GM12878 (cell line): ENCODE results near the gene SSC4D. TPM values are rescaled to one million over a fixed set of nuclear protein-coding genes. Genes with fewer than 3 reads are reported as not detected.
"Not testable (repeated sequence)": the region's sequence is repeated elsewhere in the genome, so short reads cannot be mapped to it uniquely, and the experiment has no call there.

Source experiments
- ATAC-seq: fragments of 200-7000 bp; cut with Tn5 transposase; 3 replicates; pipeline ENCODE4 v1.9.1; 2020; ENCODE audit warnings: mild to moderate bottlenecking, moderate library complexity
- BruUV-seq: library from RNA; stranded (reverse); fragments of 400-500 nt; replicated peaks from 2 replicates; lab custom pipeline; 2021; lab: Mats Ljungman, UMichigan
- CTCF ChIA-PET: fragments of 300-600 bp; sonication (Branson Sonifier 250); formaldehyde crosslinking; extraction: SDS; loops from one replicate; lab custom pipeline; 2021; ENCODE audit warnings: inconsistent platforms; lab: Yijun Ruan, JAX
- POLR2A ChIA-PET: fragments of 350-600 bp; formaldehyde crosslinking; extraction: SDS; loops from one replicate; lab custom pipeline; 2021; ENCODE audit warnings: inconsistent platforms; lab: Charles Lee
- RAD21 ChIA-PET: fragments of 300-600 bp; sonication (Branson Sonifier 250); formaldehyde crosslinking; loops from one replicate; lab custom pipeline; 2023; ENCODE audit warnings: antibody characterized with exemption; ENCODE audit not compliant: unreplicated experiment; lab: Charles Lee
- SMC1A ChIA-PET: fragments of 300-600 bp; sonication (Branson Sonifier 250); formaldehyde crosslinking; loops from one replicate; lab custom pipeline; 2023; ENCODE audit not compliant: unreplicated experiment, uncharacterized antibody; lab: Charles Lee
- DNase-seq: peaks from one replicate; pipeline ENCODE4 v3.0.0-alpha.2; 2011; ENCODE audit warnings: low read depth, low spot score
- FAIRE-seq: peaks from 3 replicates; lab custom pipeline; 2011; peaks lifted over from hg19 to GRCh38; lab: Jason Lieb, UNC
- H2AFZ ChIP-seq: 2 replicates; pipeline ENCODE4 v1.6.0; 2011; ENCODE audit warnings: low read depth, low read length, control low read depth; ENCODE audit not compliant: control insufficient read depth
- H3K27ac ChIP-seq: 2 replicates; pipeline ENCODE4 v1.5.1; 2011; ENCODE audit warnings: control low read depth; ENCODE audit not compliant: control insufficient read depth, insufficient read depth
- H3K27me3 ChIP-seq, 2 experiments: replicated peaks in 1 of 2; 2 replicates each; pipeline versions ENCODE4 v1.6.0 to v1.6.1; 2011; ENCODE audit warnings: low read length in 1 of 2; ENCODE audit not compliant: control insufficient read depth in 2 of 2, insufficient read depth in 2 of 2
- H3K36me3 ChIP-seq, 2 experiments: 2 replicates each; pipeline ENCODE4 v1.5.1; 2011; ENCODE audit warnings: low read length in 1 of 2; ENCODE audit not compliant: control insufficient read depth in 2 of 2, insufficient read depth in 2 of 2
- H3K4me1 ChIP-seq: 2 replicates; pipeline ENCODE4 v1.6.1; 2011; ENCODE audit warnings: mild to moderate bottlenecking, low read length, moderate library complexity, mixed read lengths; ENCODE audit not compliant: control insufficient read depth, insufficient read depth
- H3K4me2 ChIP-seq: 2 replicates; pipeline ENCODE4 v1.6.0; 2011; ENCODE audit warnings: control low read depth; ENCODE audit not compliant: control insufficient read depth, insufficient read depth
- H3K4me3 ChIP-seq: fragments of 200-600 bp; sonication (generic); 2 replicates; pipeline ENCODE4 v1.5.1; 2016
- H3K79me2 ChIP-seq: 2 replicates; pipeline ENCODE4 v1.6.0; 2011; ENCODE audit warnings: low read length; ENCODE audit not compliant: control insufficient read depth, insufficient read depth
- H3K9ac ChIP-seq: 2 replicates; pipeline ENCODE4 v1.8.0; 2011; ENCODE audit warnings: low read length, control low read depth, mixed read lengths; ENCODE audit not compliant: control insufficient read depth, insufficient read depth
- H3K9me3 ChIP-seq: replicated peaks from 3 replicates; pipeline ENCODE4 v1.5.1; 2011; ENCODE audit warnings: mild to moderate bottlenecking, low read length; ENCODE audit not compliant: control insufficient read depth, insufficient read depth
- H4K20me1 ChIP-seq: 2 replicates; pipeline ENCODE4 v1.6.0; 2011; ENCODE audit not compliant: control insufficient read depth, insufficient read depth
- CHD1 ChIP-seq: IDR thresholded peaks from 2 replicates; pipeline ENCODE4 v1.6.1; 2012; ENCODE audit warnings: low read depth, low read length, improper control_type of control experiment
- CREM ChIP-seq: IDR thresholded peaks from 2 replicates; pipeline ENCODE4 v1.6.1; 2014; ENCODE audit warnings: antibody characterized with exemption, low read depth
- IKZF1 ChIP-seq: fragments of 450-650 bp; conservative IDR thresholded peaks from 2 replicates; pipeline ENCODE4 v1.6.1; 2017; ENCODE audit warnings: antibody characterized with exemption, mild to moderate bottlenecking
- SMAD5 ChIP-seq: IDR thresholded peaks from 2 replicates; pipeline ENCODE4 v1.6.1; 2016; ENCODE audit warnings: antibody characterized with exemption, low read depth
- SMC3 ChIP-seq: IDR thresholded peaks from 2 replicates; pipeline ENCODE4 v1.6.1; 2011; ENCODE audit warnings: low read length, improper control_type of control experiment, borderline replicate concordance
- SPI1 ChIP-seq: IDR thresholded peaks from 2 replicates; pipeline ENCODE4 v1.6.1; 2011; ENCODE audit warnings: low read depth, mild to moderate bottlenecking, low read length, moderate library complexity, borderline replicate concordance; ENCODE audit not compliant: insufficient read depth
- WGBS: methylation state at CpG from one replicate; pipeline ENCODE4 v1.1.6; 2016; ENCODE audit warnings: low lambda C conversion rate; ENCODE audit not compliant: insufficient replicate concordance, insufficient coverage; ENCODE audit errors: missing lambda C conversion rate; 5-methylcytosine and 5-hydroxymethylcytosine counted together
- in situ Hi-C: fragments of 300-500 bp; cut with MboI; formaldehyde crosslinking; loops from 9 replicates; pipeline ENCODE4 v1.14.3; 2018; ENCODE audit warnings: mixed read lengths
- intact Hi-C: fragments of 100-400 bp; cut with micrococcal nuclease; formaldehyde crosslinking; loops from one replicate; pipeline ENCODE4 v1.14.2; 2022; ENCODE audit not compliant: unreplicated experiment
- polyA plus RNA-seq, 11 experiments: library from polyadenylated mRNA; depleted of rRNA in 4 of 11; unstranded in 6 of 11; stranded (reverse) in 5 of 11; fragments of >200 nt; fragmentation: Nextera tagmentation in 4 of 11; fragmentation: Illumina TruSeq in 1 of 11; extraction: Ambion mirVana in 4 of 11; extraction: Trizol in 1 of 11; gene quantifications; 1 replicate in 1 of 11; 2 replicates in 10 of 11; pipeline versions ENCODE4 v1.2.1 to v1.2.3, GENCODE V29; 2011 to 2016; ENCODE audit warnings: inconsistent platforms in 2 of 11, missing spikeins in 2 of 11, low read depth in 1 of 11
- total RNA-seq, 4 experiments: library from RNA; depleted of rRNA in 3 of 4; stranded (reverse); fragments of >200 nt in 3 of 4; fragmentation: Illumina TruSeq in 1 of 4; extraction: Trizol in 1 of 4; gene quantifications; 2 replicates each; pipeline versions ENCODE4 v1.2.1 to v1.2.3, GENCODE V29; 2013 to 2021
- TF ChIP-seq, protein P1 (sequence below): IDR thresholded peaks from 2 replicates; pipeline ENCODE4 v1.6.1; 2011; ENCODE audit warnings: low read depth, low read length, improper control_type of control experiment, borderline replicate concordance
- TF ChIP-seq, protein P2 (sequence below): fragments of 450-650 bp; IDR thresholded peaks from 2 replicates; pipeline ENCODE4 v1.6.1; 2016; ENCODE audit warnings: mild to moderate bottlenecking

SSC4D gene
- total and polyA plus RNA-seq, 10 of the 15 experiments (the other 5 are each of a cell fraction or from before 2014, with no cell fraction given), result 0.08 to 0.79 (median 0.25) TPM; not detected in 1

DNA sequence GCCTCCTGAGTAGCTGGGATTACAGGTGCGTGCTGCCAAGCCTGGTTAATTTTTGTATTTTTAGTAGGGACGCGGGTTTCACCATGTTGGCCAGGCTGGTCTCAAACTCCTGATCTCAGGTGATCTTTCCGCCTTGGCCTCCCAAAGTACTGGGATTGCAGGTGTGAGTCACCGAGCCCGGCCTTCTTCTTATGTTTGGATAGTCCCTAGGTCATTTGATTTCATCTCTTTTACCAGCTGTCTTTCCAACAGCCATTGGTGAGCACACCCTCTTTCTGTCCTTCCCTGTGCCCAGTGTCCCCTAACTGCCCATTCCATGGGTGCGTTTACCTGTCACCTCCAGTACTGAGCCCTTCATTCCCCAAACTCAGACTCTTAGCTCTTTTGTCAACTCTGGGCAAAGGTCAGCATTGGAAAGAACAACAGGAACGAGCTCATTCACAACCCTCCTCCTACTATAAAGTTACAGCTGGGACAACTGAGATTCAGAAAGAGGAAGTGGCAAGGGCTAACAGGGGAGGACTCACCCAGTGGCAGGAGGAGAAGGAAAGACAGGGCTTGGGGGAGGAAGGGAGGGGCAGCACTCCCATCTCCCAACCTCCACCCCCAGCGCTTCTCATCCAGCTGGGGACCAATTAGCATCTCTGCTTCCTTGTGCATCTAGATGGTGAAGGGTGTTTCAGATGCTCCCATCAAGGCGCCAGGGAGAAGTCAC is 5.6 kb downstream of the SSC4D start (continued):
- TF ChIP-seq SMAD5 (no peak), CHD1 (no peak), SMC3 (no peak), CREM (no peak)
- TF ChIP-seq, protein P1, sequence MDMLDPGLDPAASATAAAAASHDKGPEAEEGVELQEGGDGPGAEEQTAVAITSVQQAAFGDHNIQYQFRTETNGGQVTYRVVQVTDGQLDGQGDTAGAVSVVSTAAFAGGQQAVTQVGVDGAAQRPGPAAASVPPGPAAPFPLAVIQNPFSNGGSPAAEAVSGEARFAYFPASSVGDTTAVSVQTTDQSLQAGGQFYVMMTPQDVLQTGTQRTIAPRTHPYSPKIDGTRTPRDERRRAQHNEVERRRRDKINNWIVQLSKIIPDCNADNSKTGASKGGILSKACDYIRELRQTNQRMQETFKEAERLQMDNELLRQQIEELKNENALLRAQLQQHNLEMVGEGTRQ, result no peak

- intact Hi-C loops, CTCF ChIA-PET, H3K27me3 ChIP-seq, H4K20me1 ChIP-seq, BruUV-seq, RAD21 ChIA-PET, H3K9ac ChIP-seq, H2AFZ ChIP-seq, H3K36me3 ChIP-seq, FAIRE-seq, H3K4me3 ChIP-seq, H3K4me2 ChIP-seq, in situ Hi-C loops, H3K4me1 ChIP-seq, SMC1A ChIA-PET, DNase-seq, H3K27ac ChIP-seq, H3K79me2 ChIP-seq, H3K9me3 ChIP-seq: not testable (repeated sequence)
- POLR2A ChIA-PET, result interaction anchor here (0.6 kb wide), 1 partner anchor 15 kb away, joined by 5 read pairs; no protein-coding TSS in a partner anchor
- peak; percentile 33 for TF ChIP-seq IKZF1
- peak; percentile 31; the same call in 1 of the 2 replicates for TF ChIP-seq SPI1
- TF ChIP-seq, protein P2, sequence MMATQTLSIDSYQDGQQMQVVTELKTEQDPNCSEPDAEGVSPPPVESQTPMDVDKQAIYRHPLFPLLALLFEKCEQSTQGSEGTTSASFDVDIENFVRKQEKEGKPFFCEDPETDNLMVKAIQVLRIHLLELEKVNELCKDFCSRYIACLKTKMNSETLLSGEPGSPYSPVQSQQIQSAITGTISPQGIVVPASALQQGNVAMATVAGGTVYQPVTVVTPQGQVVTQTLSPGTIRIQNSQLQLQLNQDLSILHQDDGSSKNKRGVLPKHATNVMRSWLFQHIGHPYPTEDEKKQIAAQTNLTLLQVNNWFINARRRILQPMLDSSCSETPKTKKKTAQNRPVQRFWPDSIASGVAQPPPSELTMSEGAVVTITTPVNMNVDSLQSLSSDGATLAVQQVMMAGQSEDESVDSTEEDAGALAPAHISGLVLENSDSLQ, result peak; percentile 57; the same call in 1 of the 2 replicates
- peak; percentile 36; the same call in 2 of the 3 replicates for ATAC-seq
- 42% methylated on average over 8 of the region's 8 CpGs for WGBS
Observed at GRCh38 chr7:76403097-76403496, 6.4 kb downstream of the SSC4D start.
